ENCODE results near the gene MAPRE2.
A peak's percentile ranks its signal among the peaks of the same experiment; 100 is the strongest.

The MAPRE2 gene

DNA sequence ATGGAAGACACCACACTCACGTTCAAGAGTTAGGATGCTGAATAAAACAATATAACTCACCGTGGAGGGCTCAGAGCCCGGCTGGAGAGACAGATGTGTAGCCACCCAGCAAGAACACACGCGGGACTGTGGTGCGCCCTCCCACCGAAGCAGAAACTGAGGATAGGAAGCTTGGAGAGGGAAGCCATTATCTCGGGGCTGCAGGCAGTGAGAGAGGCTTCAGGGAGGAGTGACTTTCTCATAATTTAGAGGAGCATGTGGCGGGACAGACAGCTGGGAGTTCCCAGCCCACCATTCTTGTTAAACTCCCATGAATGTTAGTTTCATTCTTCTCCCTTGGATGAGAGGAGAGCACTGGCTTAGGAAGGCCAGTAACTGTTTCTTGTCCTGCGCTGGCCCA is 96.4 kb downstream of the MAPRE2 start:
- TF ChIP-seq, protein P1, sequence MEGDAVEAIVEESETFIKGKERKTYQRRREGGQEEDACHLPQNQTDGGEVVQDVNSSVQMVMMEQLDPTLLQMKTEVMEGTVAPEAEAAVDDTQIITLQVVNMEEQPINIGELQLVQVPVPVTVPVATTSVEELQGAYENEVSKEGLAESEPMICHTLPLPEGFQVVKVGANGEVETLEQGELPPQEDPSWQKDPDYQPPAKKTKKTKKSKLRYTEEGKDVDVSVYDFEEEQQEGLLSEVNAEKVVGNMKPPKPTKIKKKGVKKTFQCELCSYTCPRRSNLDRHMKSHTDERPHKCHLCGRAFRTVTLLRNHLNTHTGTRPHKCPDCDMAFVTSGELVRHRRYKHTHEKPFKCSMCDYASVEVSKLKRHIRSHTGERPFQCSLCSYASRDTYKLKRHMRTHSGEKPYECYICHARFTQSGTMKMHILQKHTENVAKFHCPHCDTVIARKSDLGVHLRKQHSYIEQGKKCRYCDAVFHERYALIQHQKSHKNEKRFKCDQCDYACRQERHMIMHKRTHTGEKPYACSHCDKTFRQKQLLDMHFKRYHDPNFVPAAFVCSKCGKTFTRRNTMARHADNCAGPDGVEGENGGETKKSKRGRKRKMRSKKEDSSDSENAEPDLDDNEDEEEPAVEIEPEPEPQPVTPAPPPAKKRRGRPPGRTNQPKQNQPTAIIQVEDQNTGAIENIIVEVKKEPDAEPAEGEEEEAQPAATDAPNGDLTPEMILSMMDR (IDR thresholded peaks at IDR 0.05; ENCODE audit: extremely low read depth, missing control alignments), result no peak
- no peak for DNase-seq (ENCODE audit: low spot score)

DNA sequence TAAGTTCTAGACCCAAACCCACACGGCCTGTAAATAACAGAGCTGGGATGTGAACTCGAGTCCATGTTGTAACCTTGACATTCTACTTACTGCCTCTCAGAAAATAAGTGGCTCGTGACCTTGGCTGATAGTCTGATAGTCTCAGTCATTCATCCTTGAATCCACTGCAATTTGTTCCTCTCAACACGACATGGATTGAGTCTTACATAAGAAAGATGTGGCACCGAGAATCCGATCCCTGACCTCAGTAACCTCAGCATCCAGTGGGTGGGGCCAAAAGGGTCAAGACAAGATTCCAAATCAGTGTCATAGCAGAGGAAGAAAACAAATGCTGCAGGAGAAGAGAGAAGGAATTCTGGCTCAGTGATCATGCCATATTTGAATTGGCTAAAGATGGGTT is 97.6 kb downstream of the MAPRE2 start:
- TF ChIP-seq, protein P1 (IDR thresholded peaks at IDR 0.05; ENCODE audit: extremely low read depth, missing control alignments), result no peak
- DNase-seq (ENCODE audit: low spot score), result no peak

DNA sequence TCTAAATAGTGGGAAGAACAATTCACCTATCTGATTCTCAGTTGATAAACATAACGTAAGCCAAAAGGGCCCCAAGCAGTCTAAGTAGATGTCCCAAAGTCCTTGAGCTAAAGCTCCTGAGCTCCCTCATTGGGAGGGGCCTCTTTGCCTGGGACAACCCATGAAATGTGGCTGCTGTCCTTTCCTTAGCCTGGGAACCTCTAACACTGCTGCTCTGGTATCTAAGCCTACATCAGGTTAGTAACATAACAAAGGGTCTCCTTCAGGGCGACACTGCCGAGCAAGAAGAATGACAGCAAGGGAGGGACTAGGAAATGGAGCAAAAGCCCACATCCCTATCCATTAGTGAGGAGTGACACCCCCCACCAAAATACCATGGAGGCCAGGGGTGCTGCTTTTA is 98.3 kb downstream of the MAPRE2 start:
- TF ChIP-seq, protein P1 (IDR thresholded peaks at IDR 0.05; ENCODE audit: extremely low read depth, missing control alignments), result no peak
- no peak for DNase-seq (ENCODE audit: low spot score)

GRCh38 chr18:35141077-35141476 is 99.9 kb downstream of the MAPRE2 start:
- DNase-seq (ENCODE audit: low spot score), result no peak
- TF ChIP-seq, protein P1 (IDR thresholded peaks at IDR 0.05; ENCODE audit: extremely low read depth, missing control alignments), result no peak

- TF ChIP-seq, protein P1 (IDR thresholded peaks at IDR 0.05; ENCODE audit: extremely low read depth, missing control alignments), result no peak
- no peak for DNase-seq (ENCODE audit: low spot score)
Measured at GRCh38 chr18:35141567-35142274, 100.5 kb downstream of the MAPRE2 start.

DNA sequence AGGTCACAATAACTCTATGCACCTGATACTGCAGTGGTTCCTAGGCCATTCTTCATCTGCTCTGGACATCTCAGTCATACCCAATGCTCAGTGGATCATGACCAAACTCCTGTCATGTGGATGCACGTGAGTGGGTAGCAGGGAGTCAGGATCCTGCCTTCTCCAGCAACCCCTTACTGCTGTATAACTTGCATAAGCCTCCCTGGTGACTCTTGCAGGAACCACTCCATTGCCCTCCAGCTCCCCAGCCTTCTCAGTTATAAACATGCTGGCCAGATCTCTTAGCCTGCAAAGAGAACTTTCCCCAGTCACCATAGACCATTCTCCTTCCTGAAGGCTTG is 101.0 kb downstream of the MAPRE2 start:
- TF ChIP-seq, protein P1 (IDR thresholded peaks at IDR 0.05; ENCODE audit: extremely low read depth, missing control alignments), result no peak
- DNase-seq (ENCODE audit: low spot score), result no peak

- peak; percentile 43 for DNase-seq (ENCODE audit: low spot score)
- TF ChIP-seq, protein P1 (IDR thresholded peaks at IDR 0.05; ENCODE audit: extremely low read depth, missing control alignments), result peak; percentile 32
Measured at GRCh38 chr18:35143622-35144596, 102.7 kb downstream of the MAPRE2 start.

Data from GM20000 (cell line).